ENCODE measurements around the gene CAMSAP1.

DNA sequence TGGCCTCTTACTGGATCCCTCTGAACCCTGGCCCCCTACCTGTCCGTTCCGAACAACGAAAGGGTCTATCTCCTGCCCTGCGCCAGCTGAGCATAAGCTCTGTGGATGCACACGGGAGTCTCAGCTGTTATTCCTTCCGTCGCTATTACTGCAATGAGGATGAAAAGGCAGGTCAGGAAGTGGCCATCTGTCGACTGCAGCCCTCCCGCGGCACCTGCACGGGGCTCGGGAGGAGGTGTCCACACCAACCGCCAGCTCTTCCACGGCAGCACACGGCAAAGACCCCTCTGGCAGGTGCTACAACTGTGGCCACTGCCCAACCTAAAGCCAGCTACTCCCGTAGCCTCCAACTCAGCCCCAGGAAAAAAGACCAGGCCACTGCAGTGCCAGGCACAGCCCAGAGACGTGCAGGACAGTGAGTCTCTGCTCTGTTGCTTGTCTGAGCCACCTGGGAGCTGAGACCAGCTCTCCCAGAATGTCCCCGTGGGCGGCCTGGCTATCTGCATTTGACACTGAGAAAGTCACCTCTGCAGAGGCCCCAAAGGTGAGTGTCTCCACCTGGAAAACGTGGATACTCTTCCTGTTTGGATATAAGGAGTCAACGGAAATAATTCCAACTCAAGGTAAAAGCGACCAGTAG lies 19.1 kb downstream of the CAMSAP1 start:
- TF ChIP-seq, protein P1, sequence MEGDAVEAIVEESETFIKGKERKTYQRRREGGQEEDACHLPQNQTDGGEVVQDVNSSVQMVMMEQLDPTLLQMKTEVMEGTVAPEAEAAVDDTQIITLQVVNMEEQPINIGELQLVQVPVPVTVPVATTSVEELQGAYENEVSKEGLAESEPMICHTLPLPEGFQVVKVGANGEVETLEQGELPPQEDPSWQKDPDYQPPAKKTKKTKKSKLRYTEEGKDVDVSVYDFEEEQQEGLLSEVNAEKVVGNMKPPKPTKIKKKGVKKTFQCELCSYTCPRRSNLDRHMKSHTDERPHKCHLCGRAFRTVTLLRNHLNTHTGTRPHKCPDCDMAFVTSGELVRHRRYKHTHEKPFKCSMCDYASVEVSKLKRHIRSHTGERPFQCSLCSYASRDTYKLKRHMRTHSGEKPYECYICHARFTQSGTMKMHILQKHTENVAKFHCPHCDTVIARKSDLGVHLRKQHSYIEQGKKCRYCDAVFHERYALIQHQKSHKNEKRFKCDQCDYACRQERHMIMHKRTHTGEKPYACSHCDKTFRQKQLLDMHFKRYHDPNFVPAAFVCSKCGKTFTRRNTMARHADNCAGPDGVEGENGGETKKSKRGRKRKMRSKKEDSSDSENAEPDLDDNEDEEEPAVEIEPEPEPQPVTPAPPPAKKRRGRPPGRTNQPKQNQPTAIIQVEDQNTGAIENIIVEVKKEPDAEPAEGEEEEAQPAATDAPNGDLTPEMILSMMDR (IDR thresholded peaks at IDR 0.05 in 8 of 11, conservative IDR thresholded peaks at IDR 0.05 in 3 of 11) = no peak
- TF ChIP-seq POLR2A (IDR thresholded peaks at IDR 0.05) = no peak
